ENCODE measurements around the gene ISL2.

Gene ISL2

GRCh38 chr15:76384409-76384808 is 47.8 kb downstream of the ISL2 start:
- intact Hi-C loops (cut with micrococcal nuclease), result no loop called here
- Mint-ChIP-seq H3K27me3 (no peaks in the 10 kb centered on the region), H3K27ac (no peak overlapping the region), H3K36me3 (ENCODE audit: low read depth) (no peaks in the 10 kb centered on the region), H3K4me3 (no peak overlapping the region), H3K4me1 (ENCODE audit: low read depth) (no peaks in the 10 kb centered on the region), H3K9me3 (no peaks in the 10 kb centered on the region)

GRCh38 chr15:76386178-76386577 is 49.6 kb downstream of the ISL2 start:
- H3K9me3 Mint-ChIP-seq, result no peaks in the 10 kb centered on the region

GRCh38 chr15:76386926-76387325 is 50.4 kb downstream of the ISL2 start:
- Mint-ChIP-seq H3K4me1 (ENCODE audit: low read depth) (peaks cover 6% of the 10 kb centered on the region), H3K27me3 (no peaks in the 10 kb centered on the region), H3K27ac (no peak overlapping the region), H3K36me3 (ENCODE audit: low read depth) (no peaks in the 10 kb centered on the region), H3K9me3 (no peaks in the 10 kb centered on the region), H3K4me3 (no peak overlapping the region)
- intact Hi-C loops (cut with micrococcal nuclease), result no loop called here

More at GRCh38 chr15:76386178-76386577, 49.6 kb downstream of the ISL2 start:
- H3K36me3 Mint-ChIP-seq (ENCODE audit: low read depth), result no peaks in the 10 kb centered on the region
- intact Hi-C loops (cut with micrococcal nuclease), result no loop called here
- peaks cover 6% of the 10 kb centered on the region for H3K4me1 Mint-ChIP-seq (ENCODE audit: low read depth)
- H3K27me3 Mint-ChIP-seq, result no peaks in the 10 kb centered on the region
- H3K4me3 Mint-ChIP-seq, result no peak overlapping the region
- H3K27ac Mint-ChIP-seq, result no peak overlapping the region

GRCh38 chr15:76390571-76390970 is 54.0 kb downstream of the ISL2 start:
- Mint-ChIP-seq H3K9me3 (no peaks in the 10 kb centered on the region), H3K27me3 (no peaks in the 10 kb centered on the region), H3K36me3 (ENCODE audit: low read depth) (no peaks in the 10 kb centered on the region), H3K4me3 (no peak overlapping the region), H3K27ac (no peak overlapping the region), H3K4me1 (ENCODE audit: low read depth) (peaks cover 6% of the 10 kb centered on the region)
- intact Hi-C loops (cut with micrococcal nuclease), result no loop called here

DNA sequence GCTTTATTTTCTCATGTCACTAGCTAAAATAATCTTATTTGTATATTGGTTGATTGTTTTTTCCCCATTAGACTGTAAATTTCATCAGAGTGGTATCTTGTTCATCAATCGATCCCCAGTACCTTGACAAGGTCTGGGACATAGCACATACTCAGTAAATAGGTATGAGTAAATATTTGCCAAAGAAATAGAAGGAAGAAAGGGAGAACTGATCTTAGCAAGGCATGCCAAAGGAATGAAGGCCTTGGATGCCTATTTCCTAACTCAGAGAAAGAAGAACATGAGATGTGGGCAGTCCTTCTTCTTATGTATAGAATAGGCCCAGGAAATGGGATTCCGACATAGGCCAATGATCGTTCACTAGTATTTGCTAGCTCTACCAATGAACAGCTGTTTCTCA is 54.7 kb downstream of the ISL2 start:
- Mint-ChIP-seq H3K27me3 (no peaks in the 10 kb centered on the region), H3K9me3 (no peaks in the 10 kb centered on the region), H3K27ac (no peak overlapping the region), H3K4me1 (ENCODE audit: low read depth) (peaks cover 6% of the 10 kb centered on the region), H3K36me3 (ENCODE audit: low read depth) (no peaks in the 10 kb centered on the region), H3K4me3 (no peak overlapping the region)
- intact Hi-C loops (cut with micrococcal nuclease), result no loop called here

- Mint-ChIP-seq H3K27ac (no peak overlapping the region), H3K4me1 (ENCODE audit: low read depth) (peaks cover 6% of the 10 kb centered on the region), H3K36me3 (ENCODE audit: low read depth) (no peaks in the 10 kb centered on the region), H3K4me3 (no peak overlapping the region), H3K9me3 (no peaks in the 10 kb centered on the region), H3K27me3 (no peaks in the 10 kb centered on the region)
- intact Hi-C loops (cut with micrococcal nuclease), result no loop called here
Measured at GRCh38 chr15:76391847-76392246, 55.3 kb downstream of the ISL2 start.
